Midbrain (tissue), 1 donor: ENCODE measurements around the gene CTNNBL1.

ENCODE experiments used
- DNase-seq: peaks from one replicate; lab custom pipeline; 2025; lab: John Stamatoyannopoulos, UW

Gene CTNNBL1

GRCh38 chr20:37741570-37741969, 47.7 kb downstream of the CTNNBL1 start:
- no peak for DNase-seq

DNA sequence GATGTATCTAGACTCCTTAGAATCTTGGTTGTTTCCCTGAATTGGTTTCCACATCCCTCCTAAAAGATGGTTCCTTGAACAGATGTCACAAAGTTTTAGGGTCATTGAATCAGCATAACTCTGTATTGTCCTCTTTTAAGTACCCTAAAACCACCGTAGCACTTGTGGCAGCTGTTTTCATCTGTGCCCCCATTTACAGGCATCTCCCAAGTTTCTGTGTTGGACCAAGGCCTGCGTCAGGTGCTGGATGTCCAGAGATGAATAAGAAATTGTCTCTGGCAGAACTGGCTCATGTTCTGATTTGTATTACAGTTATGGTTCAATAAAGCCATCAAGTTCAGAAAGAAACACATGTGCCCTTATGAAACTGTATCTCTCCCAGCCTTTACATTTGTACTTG, 48.3 kb downstream of the CTNNBL1 start:
- no peak for DNase-seq

GRCh38 chr20:37744347-37744746, 50.5 kb downstream of the CTNNBL1 start:
- no peak for DNase-seq

DNA sequence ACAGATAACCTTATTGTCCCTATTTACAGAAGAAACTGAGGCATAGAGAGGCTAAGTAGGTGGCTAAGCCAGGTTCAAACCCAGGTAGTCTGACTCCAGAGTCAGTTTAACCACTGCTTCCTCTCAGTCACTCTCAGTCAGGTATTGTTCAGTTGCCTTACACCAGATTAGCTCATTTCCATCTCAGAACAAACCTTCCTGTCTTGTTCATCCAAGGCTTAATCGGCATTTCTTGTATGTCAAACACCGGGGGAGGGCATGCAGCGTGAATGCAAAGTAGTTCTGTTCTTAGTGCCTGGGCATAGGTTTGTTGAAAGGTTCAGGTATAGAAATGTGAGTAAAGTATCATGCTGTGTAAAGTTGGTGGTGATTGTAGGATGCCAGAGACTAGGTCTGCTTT, 51.7 kb downstream of the CTNNBL1 start:
- DNase-seq, result no peak

GRCh38 chr20:37748015-37748414, 54.2 kb downstream of the CTNNBL1 start:
- no peak for DNase-seq

GRCh38 chr20:37749218-37749617, 55.4 kb downstream of the CTNNBL1 start:
- no peak for DNase-seq

GRCh38 chr20:37749620-37750403, 56.0 kb downstream of the CTNNBL1 start:
- DNase-seq, result no peak

- DNase-seq, result peak; percentile 44
Observed at GRCh38 chr20:37755665-37756064, 61.8 kb downstream of the CTNNBL1 start.

DNA sequence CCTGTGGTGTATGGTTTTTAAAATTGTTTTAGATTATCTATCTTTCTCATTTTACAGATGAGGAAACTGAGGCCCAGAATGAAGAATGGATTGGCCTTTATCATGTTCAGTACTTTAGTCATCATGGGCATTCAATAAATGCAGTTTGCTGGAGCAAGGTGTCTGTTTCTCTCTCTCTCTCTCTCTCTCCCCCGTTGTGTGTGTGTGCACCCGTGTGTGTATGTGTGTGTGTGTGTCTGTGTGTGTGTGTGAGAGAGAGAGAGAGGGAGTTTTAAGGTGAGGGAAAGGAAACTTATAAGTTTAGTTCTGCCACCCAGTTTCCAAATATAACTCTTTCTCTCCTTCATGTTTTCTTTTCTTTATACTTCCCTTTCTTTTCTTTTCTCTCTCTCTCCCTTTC, 62.4 kb downstream of the CTNNBL1 start:
- no peak for DNase-seq

GRCh38 chr20:37757550-37757949, 63.7 kb downstream of the CTNNBL1 start:
- DNase-seq, result no peak

- no peak for DNase-seq
Observed at GRCh38 chr20:37758332-37758731, 64.5 kb downstream of the CTNNBL1 start.

DNA sequence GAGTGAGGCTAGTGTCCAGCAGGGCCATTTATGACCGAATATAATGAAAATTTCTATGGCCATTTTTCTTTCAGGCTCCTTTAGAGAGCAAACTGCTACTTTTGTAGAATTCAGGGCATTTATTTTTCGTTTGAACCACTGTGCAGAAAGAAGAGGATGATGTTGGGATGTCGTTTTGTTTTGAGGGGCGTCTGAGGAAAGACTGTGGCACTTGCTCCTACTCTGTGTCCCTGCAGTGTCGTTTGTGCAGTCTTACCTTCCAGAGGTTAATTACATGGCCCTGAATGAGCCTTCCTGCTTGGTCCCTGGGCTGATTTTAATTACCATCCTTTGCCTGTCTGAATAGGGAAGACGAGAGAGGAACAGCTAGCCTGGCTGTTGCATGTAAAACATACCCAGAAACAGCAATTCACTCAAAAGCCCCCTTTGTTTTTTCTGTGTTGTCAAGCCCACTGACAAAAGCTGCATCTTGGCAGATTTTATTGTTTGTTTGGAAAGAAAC, 65.3 kb downstream of the CTNNBL1 start:
- no peak for DNase-seq

- DNase-seq, result no peak
Observed at GRCh38 chr20:37759761-37760209, 66.0 kb downstream of the CTNNBL1 start.

GRCh38 chr20:37760322-37760721, 66.5 kb downstream of the CTNNBL1 start:
- no peak for DNase-seq

DNA sequence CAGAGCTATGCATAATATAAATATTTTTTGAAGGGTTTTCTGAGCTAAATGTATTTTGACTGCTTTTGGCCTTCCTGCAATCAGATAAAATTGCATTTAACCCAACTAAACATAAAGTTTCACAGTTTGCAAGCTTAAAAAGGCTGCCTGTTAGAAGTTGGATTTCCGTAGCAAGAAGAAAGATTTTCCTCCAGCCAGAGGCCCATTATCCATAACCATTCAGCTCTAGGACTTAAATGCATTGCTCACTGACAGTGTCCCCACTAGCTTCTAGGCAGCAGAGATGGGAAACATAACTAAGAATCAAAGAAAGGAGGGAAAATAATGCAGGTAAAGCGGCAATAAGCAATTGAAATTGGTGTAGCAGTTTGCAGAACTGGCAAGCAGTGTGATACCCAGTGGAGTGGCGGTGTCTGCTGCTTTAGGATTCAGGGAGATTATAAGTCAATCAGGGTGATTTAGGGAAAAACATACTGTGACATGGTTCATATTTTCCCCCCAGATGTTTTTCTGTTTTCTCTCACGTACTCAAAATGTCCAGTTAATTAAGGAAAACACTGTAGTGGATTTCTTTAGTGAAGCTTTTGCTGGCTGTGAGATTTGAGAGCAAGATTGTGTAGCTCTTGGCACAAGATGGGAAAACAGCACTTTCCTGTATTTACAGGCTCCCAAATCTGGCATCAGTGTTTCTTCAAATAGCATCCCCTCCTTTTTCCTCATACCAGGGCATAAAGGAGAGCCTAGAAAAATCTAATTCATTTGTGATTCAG, 69.1 kb downstream of the CTNNBL1 start:
- DNase-seq, result no peak

GRCh38 chr20:37764333-37764935, 70.6 kb downstream of the CTNNBL1 start:
- no peak for DNase-seq

DNA sequence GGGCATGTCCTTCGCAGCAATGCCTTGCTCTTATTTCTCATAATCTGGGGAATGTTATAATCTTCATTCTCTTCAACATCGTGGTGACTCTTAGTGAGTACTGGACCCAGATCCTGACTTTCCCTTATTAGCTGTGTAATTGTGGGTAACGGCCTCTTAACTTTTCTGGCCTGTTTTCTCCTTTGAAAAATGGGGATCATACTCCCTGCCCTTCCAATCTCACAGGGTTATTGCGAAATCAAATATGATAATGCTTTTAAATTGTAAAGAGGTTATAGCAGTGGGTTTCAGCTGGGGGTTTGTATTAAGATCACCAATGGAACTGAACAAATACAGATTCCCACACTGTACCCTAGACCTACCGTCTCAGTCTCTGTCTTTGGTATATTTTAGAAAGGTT, 77.1 kb downstream of the CTNNBL1 start:
- no peak for DNase-seq

GRCh38 chr20:37773291-37773826, 79.5 kb downstream of the CTNNBL1 start:
- DNase-seq, result no peak

DNA sequence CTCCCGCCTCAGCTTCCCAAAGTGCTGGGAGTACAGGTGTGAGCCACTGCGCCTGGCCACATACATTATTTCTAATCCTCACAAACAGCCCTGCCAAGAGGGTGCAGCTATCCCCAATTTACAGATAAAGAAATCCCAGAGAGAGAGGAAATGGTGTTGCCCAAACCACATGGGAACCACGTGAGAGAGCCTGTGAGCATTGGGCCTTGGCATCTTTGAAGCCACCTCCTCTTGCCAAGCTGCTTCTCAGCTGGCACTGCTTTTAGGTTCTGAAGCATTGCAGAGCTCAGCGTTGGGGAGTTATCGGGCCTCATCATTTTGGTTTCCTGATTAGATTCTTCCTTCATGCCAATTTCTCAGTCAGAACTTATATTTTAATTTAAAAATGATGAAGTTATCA, 80.3 kb downstream of the CTNNBL1 start:
- DNase-seq, result no peak

- DNase-seq, result no peak
Observed at GRCh38 chr20:37775200-37775599, 81.4 kb downstream of the CTNNBL1 start.

DNA sequence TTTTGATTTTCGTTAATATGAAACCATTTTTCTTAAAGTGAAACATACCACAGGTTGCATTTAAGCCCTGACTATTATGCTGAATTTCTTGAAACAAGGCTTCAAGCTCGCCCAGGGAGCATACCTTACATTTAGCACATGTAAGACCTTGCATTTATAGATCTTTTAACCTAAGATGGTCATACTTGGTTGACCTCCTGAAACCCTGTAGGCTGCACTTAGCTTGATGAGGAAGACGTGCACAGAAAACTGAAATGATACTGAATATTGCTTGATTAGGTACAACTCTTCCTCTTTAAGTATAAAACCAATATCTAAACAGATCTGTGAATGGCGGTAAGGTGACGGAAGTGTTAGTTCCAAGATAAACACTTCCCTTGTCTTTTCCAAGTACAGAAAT, 82.2 kb downstream of the CTNNBL1 start:
- no peak for DNase-seq

DNA sequence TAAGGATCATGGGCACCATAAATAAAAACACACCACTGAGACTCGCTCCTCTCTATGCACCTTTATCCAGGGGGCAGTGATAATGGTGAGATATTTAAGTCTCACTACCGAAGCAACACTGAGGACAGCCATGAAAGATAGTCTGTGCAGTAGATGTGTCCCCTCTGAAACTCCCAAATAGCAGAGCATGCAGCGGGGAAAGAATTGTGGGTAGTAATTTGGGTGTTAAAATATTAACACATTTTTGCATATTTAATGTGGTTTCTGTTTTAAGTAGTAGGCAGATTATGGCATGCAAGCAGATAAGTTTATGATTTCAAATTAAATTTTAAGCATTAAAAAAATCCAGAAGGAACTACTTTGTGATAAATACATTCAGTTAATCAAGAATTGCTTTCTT, 82.7 kb downstream of the CTNNBL1 start:
- DNase-seq, result no peak
